Stimulated activated CD8-positive, alpha-beta memory T cell treated with anti-CD3 and anti-CD28 coated beads, Interleukin-15, amount 100 ng/mL, for 1 hour (primary cell): ENCODE measurements around the gene HFE.

Experiments used
- DNase-seq: peaks from one replicate; pipeline ENCODE4 v3.0.0-alpha.2; 2020; ENCODE audit warnings: low read depth

Gene HFE

GRCh38 chr6:26133730-26134129 lies 46.5 kb downstream of the HFE start:
- no peak for DNase-seq

- DNase-seq: no peak
Observed at GRCh38 chr6:26136321-26136720, 49.1 kb downstream of the HFE start.

DNA sequence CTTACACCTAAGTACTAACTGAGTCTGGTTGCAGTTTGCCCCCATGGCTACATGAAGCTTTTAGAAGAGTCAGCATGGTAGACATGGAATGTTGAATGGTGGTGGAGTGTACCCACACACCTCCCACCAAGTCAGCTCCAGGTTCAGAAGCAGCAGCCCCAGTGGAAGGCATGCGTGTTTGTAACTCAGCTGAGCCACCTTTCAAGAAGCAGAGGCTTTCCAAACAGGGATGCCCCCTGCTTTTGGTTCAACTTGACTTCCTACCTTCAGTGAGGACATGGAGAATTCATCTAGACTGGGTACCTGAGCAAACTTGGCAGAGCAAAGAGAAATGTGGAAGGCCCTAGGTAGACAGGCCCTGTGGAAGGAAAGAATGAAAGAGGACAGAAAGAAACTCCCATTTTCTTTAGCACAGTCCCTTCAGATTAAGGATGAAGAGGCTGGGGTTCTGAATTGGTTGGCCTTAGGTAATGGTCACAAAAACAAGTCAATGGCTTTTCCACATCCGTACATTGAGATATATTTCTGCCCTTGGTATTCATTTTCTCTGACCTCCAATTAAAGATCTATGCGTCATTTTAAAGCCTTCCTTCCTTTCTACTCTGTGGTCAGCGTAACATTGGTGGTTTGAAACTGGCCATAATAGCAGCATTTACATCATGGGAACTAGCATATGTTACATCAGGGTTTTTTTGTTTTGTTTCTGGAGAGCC lies 53.2 kb downstream of the HFE start:
- DNase-seq: no peak

DNA sequence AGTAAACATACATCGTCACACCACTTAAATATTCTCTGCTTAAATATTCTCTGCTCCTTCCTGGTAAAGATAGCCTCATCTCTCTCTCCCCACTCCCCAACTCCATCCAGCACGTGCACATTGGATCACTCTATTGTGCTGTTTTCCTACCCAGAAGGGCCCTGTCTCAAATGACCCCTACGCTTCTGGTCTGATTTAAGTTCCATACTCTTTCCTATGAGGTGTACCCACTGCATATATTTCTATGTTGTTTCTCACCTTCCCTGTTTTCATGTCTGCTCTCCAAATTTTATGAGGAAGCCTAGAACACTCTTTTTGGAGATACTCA lies 53.7 kb downstream of the HFE start:
- no peak for DNase-seq

DNA sequence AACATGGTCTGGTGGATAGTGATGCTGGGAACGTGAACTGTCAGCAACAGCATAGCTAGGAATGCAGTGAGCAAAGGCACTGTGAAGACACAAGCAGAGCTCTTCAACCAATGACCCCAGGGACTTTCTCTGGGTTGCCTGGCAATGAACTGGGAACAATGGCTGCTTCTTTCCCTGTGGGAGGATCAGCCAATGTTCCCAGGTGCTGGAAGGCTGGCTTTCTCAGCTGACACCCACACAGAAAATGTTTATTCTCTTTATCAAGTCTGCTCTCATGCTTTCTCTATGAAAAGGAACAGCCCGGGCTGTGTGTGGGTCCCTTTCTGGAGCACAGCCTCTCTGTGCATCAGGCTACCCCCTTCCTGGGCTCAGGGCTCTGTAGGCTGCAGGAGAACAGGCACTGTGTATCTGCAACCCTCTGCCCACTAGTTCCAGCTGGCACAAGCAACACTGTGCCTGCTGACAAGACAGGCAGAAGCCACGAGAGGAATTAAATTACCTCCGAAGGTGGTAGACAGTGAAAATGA lies 54.2 kb downstream of the HFE start:
- no peak for DNase-seq

DNA sequence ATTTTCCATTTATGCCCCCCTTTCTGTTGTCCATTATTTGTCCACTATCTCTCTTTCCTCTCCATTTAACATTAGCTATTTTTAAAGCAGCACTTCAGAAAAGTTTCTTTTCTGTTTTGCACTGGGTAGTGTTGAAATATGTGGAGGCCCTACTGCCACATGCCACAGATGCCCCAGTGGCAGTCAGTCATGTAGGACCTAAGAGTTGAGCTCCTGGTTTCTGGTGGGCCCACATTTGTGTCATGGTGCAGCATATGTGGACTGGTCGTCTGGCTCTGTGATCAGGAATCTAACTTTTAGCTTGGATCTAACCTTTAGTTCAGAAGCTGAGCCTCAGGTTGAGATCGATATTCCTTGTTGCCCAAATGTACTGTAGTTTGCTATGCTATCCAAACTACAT lies 54.8 kb downstream of the HFE start:
- DNase-seq: no peak
